ENCODE data around the gene ADGRG1. TPM values are rescaled to one million over a fixed set of nuclear protein-coding genes. Genes with fewer than 3 reads are reported as not detected.

ADGRG1 gene
- polyA plus RNA-seq, 1 experiment: 1.1 TPM

GRCh38 chr16:57644383-57645014, 16.1 kb downstream of the ADGRG1 start:
- no peak overlapping the region for H3K4me3 ChIP-seq (ENCODE audit: low read depth, low read length)
- ChIA-PET CTCF (interaction anchor here (1.7 to 6.1 kb wide), 3 partner anchors 52 to 69 kb away, joined by 13 to 81 read pairs (median 18); no protein-coding TSS in a partner anchor), POLR2A (no interaction called here)
- TF ChIP-seq CTCF (IDR thresholded peaks at IDR 0.05; ENCODE audit: insufficient read depth, low read depth, low read length): no peak
- no peaks in the 10 kb centered on the region for H3K27me3 ChIP-seq (ENCODE audit: control insufficient read depth, insufficient read depth, low read length)
- DNase-seq (ENCODE audit: low read depth): no peak
- H3K36me3 ChIP-seq (ENCODE audit: control insufficient read depth, insufficient read depth, low read length): no peaks in the 10 kb centered on the region

GRCh38 chr16:57645169-57645568, 16.7 kb downstream of the ADGRG1 start:
- no peaks in the 10 kb centered on the region for H3K27me3 ChIP-seq (ENCODE audit: control insufficient read depth, insufficient read depth, low read length)
- H3K4me3 ChIP-seq (ENCODE audit: low read depth, low read length): no peak overlapping the region
- no peaks in the 10 kb centered on the region for H3K36me3 ChIP-seq (ENCODE audit: control insufficient read depth, insufficient read depth, low read length)
- TF ChIP-seq CTCF (IDR thresholded peaks at IDR 0.05; ENCODE audit: insufficient read depth, low read depth, low read length): no peak
- POLR2A ChIA-PET: no interaction called here
- CTCF ChIA-PET: interaction anchor here (1.3 to 6.1 kb wide), 4 partner anchors 8 to 66 kb away, joined by 4 to 126 read pairs (median 80); no protein-coding TSS in a partner anchor
- no peak for DNase-seq (ENCODE audit: low read depth)

GRCh38 chr16:57645691-57646387, 17.4 kb downstream of the ADGRG1 start:
- ChIA-PET POLR2A (no interaction called here), CTCF (interaction anchor here (1.3 to 6.1 kb wide), 5 partner anchors 9 to 67 kb away, joined by 4 to 126 read pairs (median 80); partner anchors contain the start of gene ADGRG1)
- DNase-seq (ENCODE audit: low read depth): no peak
- Histone ChIP-seq H3K4me3 (ENCODE audit: low read depth, low read length) (no peak overlapping the region), H3K36me3 (ENCODE audit: control insufficient read depth, insufficient read depth, low read length) (no peaks in the 10 kb centered on the region), H3K27me3 (ENCODE audit: control insufficient read depth, insufficient read depth, low read length) (no peaks in the 10 kb centered on the region)
- no peak for TF ChIP-seq CTCF (IDR thresholded peaks at IDR 0.05; ENCODE audit: insufficient read depth, low read depth, low read length)

GRCh38 chr16:57646388-57647039, 18.1 kb downstream of the ADGRG1 start:
- Histone ChIP-seq H3K36me3 (ENCODE audit: control insufficient read depth, insufficient read depth, low read length) (no peaks in the 10 kb centered on the region), H3K27me3 (ENCODE audit: control insufficient read depth, insufficient read depth, low read length) (no peaks in the 10 kb centered on the region), H3K4me3 (ENCODE audit: low read depth, low read length) (no peak overlapping the region)
- no peak for TF ChIP-seq CTCF (IDR thresholded peaks at IDR 0.05; ENCODE audit: insufficient read depth, low read depth, low read length)
- CTCF ChIA-PET: interaction anchor here (1.3 to 6.1 kb wide), 7 partner anchors 9 to 68 kb away, joined by 4 to 126 read pairs (median 63); partner anchors contain the start of gene ADGRG1
- POLR2A ChIA-PET: no interaction called here
- DNase-seq (ENCODE audit: low read depth): no peak

Measured in BJ (cell line).